ENCODE measurements around the gene CBFB. TPM values are rescaled to one million over a fixed set of nuclear protein-coding genes. Genes with fewer than 3 reads are reported as not detected.

The CBFB gene
- total and polyA plus RNA-seq, 2 experiments from 2014 or later = 26.1 to 26.9 TPM

DNA sequence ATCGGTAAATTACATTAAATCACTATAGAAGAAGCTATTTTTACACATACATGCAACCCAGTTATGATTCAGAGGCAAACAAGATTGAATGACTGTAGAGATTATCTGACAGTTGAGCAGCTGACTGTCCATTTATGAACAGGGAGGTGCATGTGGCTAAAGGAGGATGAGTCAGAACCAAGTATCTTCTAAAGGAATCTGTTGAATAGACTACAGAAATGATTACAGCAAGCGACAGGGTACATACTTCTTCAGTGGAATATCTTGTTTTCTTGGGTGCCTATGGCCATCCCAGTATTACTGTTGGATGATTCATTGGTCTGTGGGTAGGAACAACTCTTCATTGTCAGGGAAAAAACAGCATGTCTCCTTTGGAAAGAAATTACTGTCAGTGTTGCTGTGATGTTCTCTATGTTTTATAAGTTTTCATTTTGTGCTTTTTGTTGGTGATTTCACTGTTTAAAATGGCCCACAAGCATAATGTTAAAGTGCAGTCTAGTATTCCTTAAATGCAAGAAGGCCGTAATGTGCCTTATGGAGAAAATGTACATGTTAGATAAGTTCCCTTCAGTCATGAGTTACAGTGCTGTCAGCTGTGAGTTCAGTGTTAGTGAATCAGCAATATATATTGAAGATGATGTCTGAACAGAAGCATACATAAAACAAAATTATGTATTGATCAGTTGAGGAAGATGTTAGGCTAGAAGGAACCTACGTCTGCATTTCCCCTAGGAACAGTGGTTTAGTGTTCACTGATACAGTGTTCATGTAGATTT, 27.0 kb downstream of the CBFB start:
- Mint-ChIP-seq H3K36me3 (ENCODE audit: low read depth) (no peaks in the 10 kb centered on the region), H3K27me3 (ENCODE audit: insufficient read depth, low read depth, poor library complexity) (no peaks in the 10 kb centered on the region), H3K4me1 (no peaks in the 10 kb centered on the region), H3K9me3 (no peaks in the 10 kb centered on the region), H3K4me3 (no peak overlapping the region), H3K27ac (no peak overlapping the region)
- no peaks in the 10 kb centered on the region; the same call in 1 of the 2 replicates for H4K20me1 ChIP-seq (replicated peaks; ENCODE audit: insufficient read depth)
- H3K4me1 ChIP-seq (ENCODE audit: insufficient read depth) = no peaks in the 10 kb centered on the region
- no peak overlapping the region for H3K27ac ChIP-seq (ENCODE audit: low read depth)
- H3F3A ChIP-seq (replicated peaks; ENCODE audit: low read depth) = no peaks in the 10 kb centered on the region
- TF ChIP-seq, protein P1, sequence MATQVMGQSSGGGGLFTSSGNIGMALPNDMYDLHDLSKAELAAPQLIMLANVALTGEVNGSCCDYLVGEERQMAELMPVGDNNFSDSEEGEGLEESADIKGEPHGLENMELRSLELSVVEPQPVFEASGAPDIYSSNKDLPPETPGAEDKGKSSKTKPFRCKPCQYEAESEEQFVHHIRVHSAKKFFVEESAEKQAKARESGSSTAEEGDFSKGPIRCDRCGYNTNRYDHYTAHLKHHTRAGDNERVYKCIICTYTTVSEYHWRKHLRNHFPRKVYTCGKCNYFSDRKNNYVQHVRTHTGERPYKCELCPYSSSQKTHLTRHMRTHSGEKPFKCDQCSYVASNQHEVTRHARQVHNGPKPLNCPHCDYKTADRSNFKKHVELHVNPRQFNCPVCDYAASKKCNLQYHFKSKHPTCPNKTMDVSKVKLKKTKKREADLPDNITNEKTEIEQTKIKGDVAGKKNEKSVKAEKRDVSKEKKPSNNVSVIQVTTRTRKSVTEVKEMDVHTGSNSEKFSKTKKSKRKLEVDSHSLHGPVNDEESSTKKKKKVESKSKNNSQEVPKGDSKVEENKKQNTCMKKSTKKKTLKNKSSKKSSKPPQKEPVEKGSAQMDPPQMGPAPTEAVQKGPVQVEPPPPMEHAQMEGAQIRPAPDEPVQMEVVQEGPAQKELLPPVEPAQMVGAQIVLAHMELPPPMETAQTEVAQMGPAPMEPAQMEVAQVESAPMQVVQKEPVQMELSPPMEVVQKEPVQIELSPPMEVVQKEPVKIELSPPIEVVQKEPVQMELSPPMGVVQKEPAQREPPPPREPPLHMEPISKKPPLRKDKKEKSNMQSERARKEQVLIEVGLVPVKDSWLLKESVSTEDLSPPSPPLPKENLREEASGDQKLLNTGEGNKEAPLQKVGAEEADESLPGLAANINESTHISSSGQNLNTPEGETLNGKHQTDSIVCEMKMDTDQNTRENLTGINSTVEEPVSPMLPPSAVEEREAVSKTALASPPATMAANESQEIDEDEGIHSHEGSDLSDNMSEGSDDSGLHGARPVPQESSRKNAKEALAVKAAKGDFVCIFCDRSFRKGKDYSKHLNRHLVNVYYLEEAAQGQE (IDR thresholded peaks at IDR 0.05; ENCODE audit: unreplicated experiment) = no peak
- TF ChIP-seq CREB1 (CRISPR knock-in tag; IDR thresholded peaks at IDR 0.05; ENCODE audit: low read depth) (no peak), STAT1 (IDR thresholded peaks at IDR 0.05; ENCODE audit: unreplicated experiment) (no peak), EZH2 (IDR thresholded peaks at IDR 0.05; ENCODE audit: low read depth, unreplicated experiment) (no peak), POLR2AphosphoS5 (IDR thresholded peaks at IDR 0.05; ENCODE audit: low read depth) (no peak), ZNF114 (CRISPR knock-in tag; IDR thresholded peaks at IDR 0.05) (no peak)
- TF ChIP-seq, protein P2, sequence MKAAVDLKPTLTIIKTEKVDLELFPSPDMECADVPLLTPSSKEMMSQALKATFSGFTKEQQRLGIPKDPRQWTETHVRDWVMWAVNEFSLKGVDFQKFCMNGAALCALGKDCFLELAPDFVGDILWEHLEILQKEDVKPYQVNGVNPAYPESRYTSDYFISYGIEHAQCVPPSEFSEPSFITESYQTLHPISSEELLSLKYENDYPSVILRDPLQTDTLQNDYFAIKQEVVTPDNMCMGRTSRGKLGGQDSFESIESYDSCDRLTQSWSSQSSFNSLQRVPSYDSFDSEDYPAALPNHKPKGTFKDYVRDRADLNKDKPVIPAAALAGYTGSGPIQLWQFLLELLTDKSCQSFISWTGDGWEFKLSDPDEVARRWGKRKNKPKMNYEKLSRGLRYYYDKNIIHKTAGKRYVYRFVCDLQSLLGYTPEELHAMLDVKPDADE (IDR thresholded peaks at IDR 0.05) = no peak
- ATAC-seq = no peak
- H3K4me2 ChIP-seq = no peak overlapping the region
- H3K27me3 ChIP-seq (ENCODE audit: insufficient read depth) = no peaks in the 10 kb centered on the region
- no peaks in the 10 kb centered on the region for H3K36me3 ChIP-seq (ENCODE audit: insufficient read depth)
- H2AFZ ChIP-seq = no peak overlapping the region
- no peak overlapping the region for H3K4me3 ChIP-seq
- no peak for DNase-seq (ENCODE audit: low spot score)
- peaks cover 3% of the 10 kb centered on the region; the same call in 1 of the 2 replicates for H3K9me2 ChIP-seq (ENCODE audit: insufficient read depth)
- H3K79me2 ChIP-seq (replicated peaks; ENCODE audit: insufficient read depth) = no peaks in the 10 kb centered on the region; the same call in none of the 2 replicates

DNA sequence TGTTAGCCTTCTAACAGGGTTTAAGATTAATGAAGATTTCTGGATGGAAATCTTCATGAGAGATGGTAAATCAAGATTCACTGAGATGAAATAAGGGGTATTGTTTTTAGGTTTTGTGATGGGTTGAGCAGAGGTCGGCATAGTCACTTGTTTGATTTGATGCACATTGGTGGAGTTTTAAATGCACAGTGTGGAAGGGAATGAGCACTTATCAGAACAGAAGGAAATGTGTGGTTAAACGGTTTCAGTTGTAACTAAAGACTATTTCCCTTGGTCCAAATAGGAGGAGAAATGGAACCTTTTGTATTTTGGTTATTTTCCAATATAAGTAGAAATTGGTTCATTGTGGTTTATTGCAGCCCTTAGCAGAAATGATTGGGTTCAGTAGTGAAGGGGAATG, 34.1 kb downstream of the CBFB start:
- no peaks in the 10 kb centered on the region for H3K27me3 ChIP-seq (ENCODE audit: insufficient read depth)
- H3K4me2 ChIP-seq = no peak overlapping the region
- no peak overlapping the region for H3K4me3 ChIP-seq
- H3K79me2 ChIP-seq (replicated peaks; ENCODE audit: insufficient read depth) = no peaks in the 10 kb centered on the region; the same call in 1 of the 2 replicates
- no peak overlapping the region for H3K27ac ChIP-seq (ENCODE audit: low read depth)
- Mint-ChIP-seq H3K27me3 (ENCODE audit: insufficient read depth, low read depth, poor library complexity) (no peaks in the 10 kb centered on the region), H3K4me1 (no peaks in the 10 kb centered on the region), H3K4me3 (no peak overlapping the region), H3K36me3 (ENCODE audit: low read depth) (peaks cover 9% of the 10 kb centered on the region), H3K27ac (no peak overlapping the region), H3K9me3 (no peaks in the 10 kb centered on the region)
- H3K4me1 ChIP-seq (ENCODE audit: insufficient read depth) = no peaks in the 10 kb centered on the region
- DNase-seq (ENCODE audit: low spot score) = no peak
- H3K9me2 ChIP-seq (ENCODE audit: insufficient read depth) = peaks cover 3% of the 10 kb centered on the region; the same call in 1 of the 2 replicates
- H2AFZ ChIP-seq = no peak overlapping the region
- H3F3A ChIP-seq (replicated peaks; ENCODE audit: low read depth) = no peaks in the 10 kb centered on the region
- ATAC-seq = no peak
- peaks cover 4% of the 10 kb centered on the region for H4K20me1 ChIP-seq (replicated peaks; ENCODE audit: insufficient read depth)
- H3K36me3 ChIP-seq (ENCODE audit: insufficient read depth) = no peaks in the 10 kb centered on the region
- TF ChIP-seq CREB1 (CRISPR knock-in tag; IDR thresholded peaks at IDR 0.05; ENCODE audit: low read depth) = no peak
- TF ChIP-seq, protein P3, sequence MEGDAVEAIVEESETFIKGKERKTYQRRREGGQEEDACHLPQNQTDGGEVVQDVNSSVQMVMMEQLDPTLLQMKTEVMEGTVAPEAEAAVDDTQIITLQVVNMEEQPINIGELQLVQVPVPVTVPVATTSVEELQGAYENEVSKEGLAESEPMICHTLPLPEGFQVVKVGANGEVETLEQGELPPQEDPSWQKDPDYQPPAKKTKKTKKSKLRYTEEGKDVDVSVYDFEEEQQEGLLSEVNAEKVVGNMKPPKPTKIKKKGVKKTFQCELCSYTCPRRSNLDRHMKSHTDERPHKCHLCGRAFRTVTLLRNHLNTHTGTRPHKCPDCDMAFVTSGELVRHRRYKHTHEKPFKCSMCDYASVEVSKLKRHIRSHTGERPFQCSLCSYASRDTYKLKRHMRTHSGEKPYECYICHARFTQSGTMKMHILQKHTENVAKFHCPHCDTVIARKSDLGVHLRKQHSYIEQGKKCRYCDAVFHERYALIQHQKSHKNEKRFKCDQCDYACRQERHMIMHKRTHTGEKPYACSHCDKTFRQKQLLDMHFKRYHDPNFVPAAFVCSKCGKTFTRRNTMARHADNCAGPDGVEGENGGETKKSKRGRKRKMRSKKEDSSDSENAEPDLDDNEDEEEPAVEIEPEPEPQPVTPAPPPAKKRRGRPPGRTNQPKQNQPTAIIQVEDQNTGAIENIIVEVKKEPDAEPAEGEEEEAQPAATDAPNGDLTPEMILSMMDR (conservative IDR thresholded peaks at IDR 0.05; ENCODE audit: low read depth in 2 of 2) = no peak

Measured in GM23338 (cell line).